Natural killer cell (primary cell): ENCODE data around the gene EPAS1. TPM values are rescaled to one million over a fixed set of nuclear protein-coding genes. Genes with fewer than 3 reads are reported as not detected.

Experiments
- ATAC-seq, 3 donors: fragments of 150-1000 bp in 2 of 3; fragments of 200-7000 bp in 1 of 3; cut with Tn5 transposase; 1 replicate in 1 of 3; 2 replicates in 2 of 3; pipeline ENCODE4 v1.10.0; 2021; ENCODE audit warnings: mild to moderate bottlenecking in 2 of 3, moderate library complexity in 2 of 3
- DNase-seq, 2 donors: peaks; one replicate each; pipeline versions ENCODE4 v3.0.0 to v3.0.0-alpha.2; 2013 to 2021; ENCODE audit warnings: mixed read lengths in 1 of 2
- H3K27ac ChIP-seq: one replicate; pipeline ENCODE4 v1.5.1; 2013; ENCODE audit warnings: mild to moderate bottlenecking, low read length
- H3K27me3 ChIP-seq: one replicate; pipeline ENCODE4 v1.6.1; 2013; ENCODE audit warnings: low read length; ENCODE audit not compliant: control insufficient read depth, insufficient read depth
- H3K36me3 ChIP-seq: one replicate; pipeline ENCODE4 v1.6.1; 2013; ENCODE audit warnings: low read length; ENCODE audit not compliant: control insufficient read depth, insufficient read depth
- H3K4me1 ChIP-seq: one replicate; pipeline ENCODE4 v1.6.1; 2013; ENCODE audit warnings: low read length; ENCODE audit not compliant: control insufficient read depth, insufficient read depth
- H3K4me3 ChIP-seq: one replicate; pipeline ENCODE4 v1.5.1; 2013; ENCODE audit warnings: low read length
- H3K9me3 ChIP-seq: one replicate; pipeline ENCODE4 v1.6.1; 2013; ENCODE audit warnings: low read length; ENCODE audit not compliant: control insufficient read depth, insufficient read depth
- H3K27ac Mint-ChIP-seq, 2 donors: one replicate each; pipeline ENCODE4 v1.8.0; 2022; ENCODE audit warnings: mild to moderate bottlenecking in 2 of 2, mixed read lengths in 2 of 2, moderate library complexity in 1 of 2
- H3K27me3 Mint-ChIP-seq, 2 donors: one replicate each; pipeline ENCODE4 v1.8.0; 2022; ENCODE audit warnings: low read depth in 2 of 2, mixed read lengths in 2 of 2
- H3K36me3 Mint-ChIP-seq: one replicate; pipeline ENCODE4 v1.8.0; 2022; ENCODE audit warnings: mixed read lengths
- H3K4me1 Mint-ChIP-seq, 2 donors: one replicate each; pipeline ENCODE4 v1.8.0; 2022; ENCODE audit warnings: mixed read lengths in 2 of 2
- H3K4me3 Mint-ChIP-seq: one replicate; pipeline ENCODE4 v1.8.0; 2022; ENCODE audit warnings: mild to moderate bottlenecking, moderate library complexity, mixed read lengths
- H3K9me3 Mint-ChIP-seq, 2 donors: one replicate each; pipeline ENCODE4 v1.8.0; 2022; ENCODE audit warnings: mixed read lengths in 2 of 2
- WGBS: methylation state at CpG from one replicate; pipeline ENCODE4 v1.1.7; 2013; ENCODE audit warnings: missing lambda C conversion rate; ENCODE audit not compliant: insufficient coverage; 5-methylcytosine and 5-hydroxymethylcytosine counted together
- intact Hi-C: fragments of 100-400 bp; cut with micrococcal nuclease; formaldehyde crosslinking; loops from one replicate; pipeline ENCODE4 v1.14.2; 2022
- total RNA-seq, 4 donors: library from RNA; stranded (reverse); fragments of 120-200 nt in 1 of 4; gene quantifications; one replicate each; pipeline versions ENCODE4 v1.2.3 to v1.2.4, GENCODE V29; 2013 to 2022
- TF ChIP-seq, protein P1 (sequence below): fragments of 200-600 bp; IDR thresholded peaks from one replicate; pipeline ENCODE4 v1.8.0; 2022; ENCODE audit warnings: antibody characterized with exemption

Gene EPAS1
- total RNA-seq, 3 donors from 2014 or later (not counting 1 experiment from before 2014, with no cell fraction given), result 2.1 to 61.4 (median 3.6) TPM

DNA sequence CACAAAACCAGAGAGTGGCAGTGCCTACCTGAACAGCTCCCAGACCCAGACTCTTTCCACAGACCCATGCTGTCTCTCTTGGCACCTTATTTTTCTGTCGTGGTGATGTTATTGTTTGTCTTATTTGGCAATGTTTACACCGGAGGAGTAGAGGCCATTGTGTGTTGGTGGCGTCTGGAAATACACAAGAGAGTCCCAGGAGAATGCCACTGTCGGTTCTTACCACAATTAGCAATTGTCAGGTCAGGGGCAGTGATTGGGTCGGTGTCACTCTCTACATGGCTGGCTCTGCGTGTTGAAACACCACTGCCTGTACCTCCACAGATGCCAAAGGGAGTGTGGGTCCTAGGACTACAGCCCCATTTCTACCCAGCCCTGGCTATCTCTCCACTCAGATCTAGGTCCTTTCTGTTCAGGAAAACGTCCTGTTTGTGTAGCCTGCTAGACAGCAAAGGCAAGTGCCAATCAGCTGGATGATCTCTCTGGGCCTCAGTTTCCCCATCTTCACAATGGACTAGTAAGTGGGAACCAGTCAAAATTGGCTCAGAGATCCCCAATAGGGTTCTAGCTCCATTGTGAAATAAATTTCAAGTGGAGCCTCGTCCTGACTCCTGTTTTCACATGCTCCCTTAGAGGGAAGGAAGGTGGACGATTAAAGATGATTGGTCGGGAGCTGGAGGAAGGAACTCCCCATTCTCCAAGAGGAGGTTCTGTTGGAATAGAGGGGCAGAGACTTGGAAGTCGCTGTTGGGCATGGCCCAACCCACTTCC is 17.0 kb downstream of the EPAS1 start:
- H3K27ac ChIP-seq, result no peak overlapping the region
- H3K9me3 Mint-ChIP-seq, result no peaks in the 10 kb centered on the region
- ATAC-seq, result peak in 1 of 3 donors; percentile 12

DNA sequence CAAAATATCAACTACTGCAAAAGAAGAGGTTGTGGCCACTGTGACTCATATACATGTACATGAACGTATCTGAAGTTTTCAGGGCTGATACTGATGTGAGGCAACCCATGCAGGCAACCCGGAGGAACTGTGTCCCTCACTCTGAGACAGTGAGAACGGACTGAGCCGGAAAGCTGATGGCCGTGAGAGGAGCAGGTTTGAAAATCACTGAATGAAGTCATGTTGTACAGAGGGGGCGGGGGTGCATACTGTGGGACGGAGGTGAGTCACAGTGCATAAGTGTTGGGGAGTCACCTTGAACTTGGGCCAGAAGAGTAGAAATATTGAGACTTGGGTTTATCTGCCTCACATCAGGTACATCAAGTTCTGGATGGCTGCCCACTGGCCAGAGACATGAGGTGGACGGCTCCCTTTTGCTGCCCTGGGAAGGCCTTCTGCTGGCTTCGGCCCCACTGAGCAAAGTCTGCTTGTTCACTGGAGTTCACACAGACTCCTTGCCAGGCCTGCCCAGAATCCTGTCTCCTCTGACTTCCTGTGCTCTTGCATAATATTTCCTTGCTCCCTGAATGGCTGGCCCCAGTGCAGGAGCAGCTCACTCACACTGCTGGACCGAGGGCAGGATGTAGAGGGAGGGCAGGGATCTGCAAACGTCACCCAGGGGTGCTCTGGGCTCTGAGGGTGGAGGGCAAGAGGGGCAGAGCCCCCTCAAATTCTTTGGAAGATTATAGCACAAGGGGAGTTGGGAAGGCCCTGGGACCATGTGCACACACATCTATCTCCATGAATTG is 18.1 kb downstream of the EPAS1 start:
- no peaks in the 10 kb centered on the region for H3K4me1 Mint-ChIP-seq
- Histone ChIP-seq H3K27me3 (no peaks in the 10 kb centered on the region), H3K4me3 (no peak overlapping the region), H3K4me1 (peaks cover 2% of the 10 kb centered on the region), H3K36me3 (no peaks in the 10 kb centered on the region), H3K9me3 (no peaks in the 10 kb centered on the region), H3K27ac (no peak overlapping the region)
- H3K27me3 Mint-ChIP-seq, result peaks cover 14 to 20% of the 10 kb centered on the region in 2 donors
- no peaks in the 10 kb centered on the region for H3K9me3 Mint-ChIP-seq
- no peaks in the 10 kb centered on the region for H3K36me3 Mint-ChIP-seq
- intact Hi-C loops, result no loop called here
- no peak overlapping the region for H3K4me3 Mint-ChIP-seq
- TF ChIP-seq, protein P1, sequence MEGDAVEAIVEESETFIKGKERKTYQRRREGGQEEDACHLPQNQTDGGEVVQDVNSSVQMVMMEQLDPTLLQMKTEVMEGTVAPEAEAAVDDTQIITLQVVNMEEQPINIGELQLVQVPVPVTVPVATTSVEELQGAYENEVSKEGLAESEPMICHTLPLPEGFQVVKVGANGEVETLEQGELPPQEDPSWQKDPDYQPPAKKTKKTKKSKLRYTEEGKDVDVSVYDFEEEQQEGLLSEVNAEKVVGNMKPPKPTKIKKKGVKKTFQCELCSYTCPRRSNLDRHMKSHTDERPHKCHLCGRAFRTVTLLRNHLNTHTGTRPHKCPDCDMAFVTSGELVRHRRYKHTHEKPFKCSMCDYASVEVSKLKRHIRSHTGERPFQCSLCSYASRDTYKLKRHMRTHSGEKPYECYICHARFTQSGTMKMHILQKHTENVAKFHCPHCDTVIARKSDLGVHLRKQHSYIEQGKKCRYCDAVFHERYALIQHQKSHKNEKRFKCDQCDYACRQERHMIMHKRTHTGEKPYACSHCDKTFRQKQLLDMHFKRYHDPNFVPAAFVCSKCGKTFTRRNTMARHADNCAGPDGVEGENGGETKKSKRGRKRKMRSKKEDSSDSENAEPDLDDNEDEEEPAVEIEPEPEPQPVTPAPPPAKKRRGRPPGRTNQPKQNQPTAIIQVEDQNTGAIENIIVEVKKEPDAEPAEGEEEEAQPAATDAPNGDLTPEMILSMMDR, result no peak
- WGBS, result 82% methylated on average over 11 of the region's 11 CpGs
- ATAC-seq (no peak), DNase-seq (no peak)
- no peak overlapping the region for H3K27ac Mint-ChIP-seq

More for the DNA sequence above, 17.0 kb downstream of the EPAS1 start:
- H3K9me3 ChIP-seq, result no peaks in the 10 kb centered on the region
- DNase-seq, result no peak
- H3K27me3 Mint-ChIP-seq, result peaks cover 11 to 17% of the 10 kb centered on the region in 2 donors
- no peaks in the 10 kb centered on the region for H3K36me3 ChIP-seq
- H3K4me3 ChIP-seq, result no peak overlapping the region
- TF ChIP-seq, protein P1, result no peak
- intact Hi-C loops, result no loop called here
- H3K4me1 ChIP-seq, result peaks cover 2% of the 10 kb centered on the region
- no peak overlapping the region for H3K27ac Mint-ChIP-seq
- no peaks in the 10 kb centered on the region for H3K27me3 ChIP-seq
- WGBS, result 86% methylated on average over 11 of the region's 11 CpGs
- no peaks in the 10 kb centered on the region for H3K36me3 Mint-ChIP-seq
- H3K4me1 Mint-ChIP-seq, result no peaks in the 10 kb centered on the region
- no peak overlapping the region for H3K4me3 Mint-ChIP-seq

DNA sequence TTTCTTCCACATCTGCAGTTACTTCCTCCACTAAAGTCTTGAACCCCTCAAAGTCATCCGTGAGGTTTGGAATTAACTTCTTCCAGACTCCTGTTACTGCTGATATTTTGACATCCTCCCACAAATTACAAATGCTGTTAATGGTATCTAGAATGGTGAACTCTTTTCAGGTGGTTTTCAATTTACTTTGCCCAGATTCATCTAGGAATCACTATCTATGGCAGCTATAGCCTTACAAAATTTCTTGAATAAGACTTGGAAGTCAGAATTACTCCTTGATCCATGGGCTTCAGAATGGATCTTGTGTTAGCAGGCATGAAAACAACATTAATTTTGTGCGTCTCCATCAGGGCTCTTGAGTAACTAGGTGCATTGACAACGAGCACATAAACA is 19.9 kb downstream of the EPAS1 start:
- no peak for ATAC-seq
- no peaks in the 10 kb centered on the region for H3K9me3 ChIP-seq
- H3K36me3 ChIP-seq, result no peaks in the 10 kb centered on the region
- no peak for DNase-seq
- TF ChIP-seq, protein P1, result no peak
- H3K36me3 Mint-ChIP-seq, result no peaks in the 10 kb centered on the region
- intact Hi-C loops, result no loop called here
- H3K27ac ChIP-seq, result no peak overlapping the region
- H3K4me1 ChIP-seq, result peaks cover 2% of the 10 kb centered on the region
- no peak overlapping the region for H3K27ac Mint-ChIP-seq
- no peak overlapping the region for H3K4me3 Mint-ChIP-seq
- no peaks in the 10 kb centered on the region for H3K4me1 Mint-ChIP-seq
- no peaks in the 10 kb centered on the region for H3K27me3 ChIP-seq
- H3K9me3 Mint-ChIP-seq, result no peaks in the 10 kb centered on the region
- no peak overlapping the region for H3K4me3 ChIP-seq
- WGBS, result 100% methylated on average over 2 of the region's 3 CpGs
- peaks cover 9 to 24% of the 10 kb centered on the region in 2 donors for H3K27me3 Mint-ChIP-seq
